Stimulated activated CD8-positive, alpha-beta memory T cell treated with anti-CD3 and anti-CD28 coated beads, Interleukin-15, amount 100 ng/mL, for 24 hours (primary cell): Measurements from ENCODE around the gene SLC7A10.

ENCODE experiments used
- DNase-seq: peaks from one replicate; pipeline ENCODE4 v3.0.0-alpha.2; 2020; ENCODE audit warnings: low read depth

SLC7A10 gene

DNA sequence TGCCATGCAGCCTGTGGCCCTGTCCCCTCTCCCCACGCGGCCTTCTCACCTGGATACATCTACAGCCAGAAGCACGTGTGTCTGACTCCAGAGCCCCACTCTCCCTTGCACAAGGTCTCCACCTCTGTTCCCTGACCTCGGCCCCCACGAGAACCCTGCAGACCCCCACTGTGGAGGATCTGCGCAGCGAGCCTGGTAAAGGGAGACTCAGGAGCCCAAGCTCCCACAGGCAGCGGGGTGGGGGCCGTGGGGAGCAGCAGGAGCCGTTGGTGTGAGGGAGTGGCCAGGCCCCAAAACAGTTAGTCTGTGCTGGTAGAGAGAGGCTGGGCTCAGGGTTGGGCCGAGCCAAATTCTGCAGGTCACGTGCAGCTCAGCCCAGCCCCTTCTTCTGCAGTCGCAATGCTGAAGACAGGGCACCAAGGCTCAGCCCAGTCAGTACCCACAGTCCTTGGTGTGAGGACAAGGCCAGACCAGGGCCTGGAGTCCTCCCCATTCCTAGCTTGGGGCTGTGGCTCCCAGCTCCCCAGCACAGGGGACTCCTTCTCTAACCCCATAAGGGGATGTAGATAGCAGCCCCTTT is 28.7 kb upstream of the SLC7A10 start:
- DNase-seq: no peak

DNA sequence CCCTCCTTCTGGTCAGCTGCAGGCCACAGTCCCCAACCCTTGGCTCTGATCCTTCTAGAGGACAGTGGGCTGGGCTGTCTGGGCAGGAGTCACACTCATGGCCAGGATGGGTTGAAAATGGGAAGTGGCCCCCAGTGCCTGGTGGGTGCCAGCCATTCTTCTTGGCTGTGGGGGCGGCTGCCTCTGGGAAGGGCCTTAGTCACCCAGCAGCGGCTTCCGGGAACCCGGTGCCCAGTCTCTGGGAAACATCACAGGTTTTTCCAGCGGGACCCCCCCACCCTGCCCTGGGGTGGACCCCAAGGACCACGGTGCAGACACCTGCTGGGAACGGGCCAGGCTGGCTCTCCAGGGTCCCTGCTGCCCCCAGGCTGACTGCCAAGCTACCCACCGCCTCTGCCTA is 27.3 kb upstream of the SLC7A10 start:
- no peak for DNase-seq

DNA sequence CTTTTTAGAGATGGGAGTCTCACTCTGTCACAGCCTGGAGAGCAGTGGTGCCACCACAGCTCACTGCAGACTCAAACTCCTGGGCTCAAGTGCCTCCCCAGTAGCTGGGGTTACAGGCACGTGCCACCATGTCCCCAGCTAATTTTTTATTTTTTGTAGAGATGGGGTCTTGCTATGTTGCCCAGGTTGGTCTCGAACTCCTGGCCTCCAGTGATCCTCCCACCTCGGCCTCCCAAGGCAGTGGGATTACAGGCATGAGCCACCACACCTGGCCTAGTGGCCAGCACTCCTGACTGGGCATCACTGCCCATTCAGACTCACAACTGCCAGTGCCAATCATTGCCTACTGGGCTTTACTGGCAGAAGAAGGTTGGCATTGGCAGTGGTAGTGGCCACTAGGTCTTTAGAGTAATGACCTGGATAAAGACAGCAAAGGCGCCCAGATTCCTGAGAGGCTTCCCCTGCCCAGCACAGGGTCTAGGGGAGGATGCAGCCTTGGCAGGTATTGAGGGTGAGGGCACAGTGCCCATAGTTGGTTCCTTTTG is 26.8 kb upstream of the SLC7A10 start:
- no peak for DNase-seq

DNA sequence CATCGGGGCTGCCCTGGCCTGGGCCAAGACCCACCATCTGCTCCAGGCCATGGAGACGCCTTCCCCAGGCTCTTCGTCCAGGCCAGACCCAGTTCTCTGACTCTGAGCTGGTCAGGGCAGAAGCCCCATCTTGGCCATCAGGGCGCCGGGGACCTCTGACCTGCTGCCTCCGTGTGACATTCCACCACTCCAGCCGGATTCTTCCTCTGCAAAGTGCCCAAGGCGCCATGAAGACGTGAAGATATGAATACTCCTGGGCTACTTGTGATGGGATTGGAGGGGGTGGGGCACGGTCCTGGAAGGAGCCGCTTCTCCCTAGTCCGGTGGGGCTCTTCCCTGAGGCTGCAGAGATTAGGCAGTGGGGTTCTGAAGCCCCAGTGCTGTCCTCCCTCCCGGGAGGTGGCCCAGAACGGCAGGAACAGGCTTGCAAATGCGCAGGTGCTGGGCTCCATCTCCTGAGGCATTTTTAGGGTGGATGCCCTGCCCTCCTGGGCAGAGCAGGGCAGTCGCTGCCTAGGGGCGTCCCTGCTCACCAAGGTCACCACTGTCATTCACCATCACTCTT is 26.0 kb upstream of the SLC7A10 start:
- DNase-seq: no peak

DNA sequence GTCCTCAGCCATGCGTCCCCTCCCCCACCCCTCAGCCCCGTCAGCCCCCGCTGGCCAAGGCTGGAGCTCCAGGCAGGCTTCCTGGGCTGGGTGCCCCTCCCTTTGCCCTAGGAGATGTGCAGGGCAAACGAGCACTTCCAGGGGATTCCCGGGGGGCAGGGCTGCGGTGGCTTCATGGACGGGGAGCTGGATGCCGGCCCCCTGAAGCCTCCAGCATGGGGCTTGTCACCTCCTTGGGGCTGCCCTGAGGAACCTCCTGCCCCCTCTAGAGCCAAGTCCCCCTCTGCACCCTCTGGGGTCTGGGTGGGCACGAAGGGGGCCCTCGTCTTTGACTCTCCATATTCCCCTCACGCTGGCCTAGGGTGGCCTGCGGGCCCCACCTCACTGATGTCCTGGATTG is 25.4 kb upstream of the SLC7A10 start:
- DNase-seq: no peak

GRCh38 chr19:33250500-33250899 is 24.9 kb upstream of the SLC7A10 start:
- DNase-seq: no peak

GRCh38 chr19:33249740-33250366 is 24.2 kb upstream of the SLC7A10 start:
- no peak for DNase-seq

DNA sequence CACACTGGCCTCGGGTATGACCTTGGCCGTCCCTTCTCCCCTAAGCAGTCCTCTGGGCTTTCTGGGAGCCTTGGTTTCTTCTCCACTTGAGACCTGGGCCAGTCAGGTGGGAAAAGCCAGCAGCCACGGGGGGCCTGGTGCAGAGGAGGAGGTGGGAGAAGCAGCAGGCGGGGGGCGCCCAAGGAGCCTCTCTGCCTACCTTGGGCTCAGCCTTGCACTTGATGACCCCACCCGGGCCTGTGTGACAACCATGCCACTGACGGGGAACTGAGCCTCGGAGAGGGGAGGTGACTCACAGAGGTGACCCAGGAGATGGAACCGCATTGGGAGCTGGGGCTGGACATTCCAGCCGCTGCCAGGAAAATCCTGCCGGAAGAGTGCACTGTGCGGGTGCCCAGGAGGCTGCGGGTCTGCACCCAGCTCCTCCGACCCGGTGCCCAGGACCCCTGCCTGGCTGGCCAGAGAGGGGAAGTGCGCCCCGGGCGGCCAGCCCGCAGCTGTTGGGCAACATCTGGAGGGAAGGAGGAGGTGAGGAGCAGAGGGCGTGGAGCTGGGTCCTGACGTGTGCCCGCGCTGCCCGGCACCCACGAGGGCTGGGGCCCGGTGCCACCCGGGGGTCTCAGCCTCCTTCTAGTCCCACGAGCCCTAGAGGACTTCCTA is 23.4 kb upstream of the SLC7A10 start:
- DNase-seq: no peak

DNA sequence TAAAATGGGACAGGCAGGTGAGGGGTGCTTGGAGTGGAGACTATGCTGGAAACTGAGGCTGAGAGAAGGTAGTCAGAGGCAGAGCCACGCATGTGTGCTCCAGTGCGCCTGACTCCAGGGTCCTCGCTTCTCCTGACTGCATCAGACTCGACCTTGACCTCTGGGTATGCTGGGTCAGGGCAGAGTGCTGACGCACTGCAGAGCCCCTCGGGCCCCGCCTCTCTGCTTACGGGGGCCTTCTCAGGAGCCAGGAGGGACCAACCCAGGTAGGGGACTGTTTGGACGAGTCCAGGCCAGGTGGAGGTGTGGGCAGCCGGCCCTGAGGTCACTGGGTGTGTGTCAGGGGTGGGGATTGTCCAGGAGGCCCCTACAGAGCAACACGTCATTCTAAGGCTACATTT is 22.9 kb upstream of the SLC7A10 start:
- DNase-seq: no peak

DNA sequence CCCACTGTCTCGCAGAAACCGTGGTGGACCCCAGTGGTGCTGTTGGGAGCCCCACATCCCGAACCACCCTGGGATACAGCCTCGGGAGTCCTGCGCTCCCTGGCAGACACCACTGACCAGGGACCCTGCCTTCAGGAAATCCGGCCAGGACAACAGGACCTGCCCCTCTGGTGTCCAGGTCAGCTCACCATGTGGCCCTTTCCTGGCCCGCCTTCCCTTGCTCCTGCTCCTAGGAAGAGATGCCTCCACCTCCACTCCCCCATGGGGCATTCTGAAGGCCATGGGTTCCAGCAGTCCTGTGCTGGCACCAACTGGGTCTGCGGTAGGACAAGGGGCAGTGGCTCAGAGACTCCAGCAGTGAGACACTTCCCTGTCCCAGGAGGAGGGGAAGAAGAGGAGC is 22.5 kb upstream of the SLC7A10 start:
- no peak for DNase-seq

- DNase-seq: no peak
Observed at GRCh38 chr19:33247441-33247819, 21.8 kb upstream of the SLC7A10 start.

GRCh38 chr19:33246709-33247440 is 21.2 kb upstream of the SLC7A10 start:
- no peak for DNase-seq

- DNase-seq: no peak
Observed at GRCh38 chr19:33245948-33246708, 20.5 kb upstream of the SLC7A10 start.

DNA sequence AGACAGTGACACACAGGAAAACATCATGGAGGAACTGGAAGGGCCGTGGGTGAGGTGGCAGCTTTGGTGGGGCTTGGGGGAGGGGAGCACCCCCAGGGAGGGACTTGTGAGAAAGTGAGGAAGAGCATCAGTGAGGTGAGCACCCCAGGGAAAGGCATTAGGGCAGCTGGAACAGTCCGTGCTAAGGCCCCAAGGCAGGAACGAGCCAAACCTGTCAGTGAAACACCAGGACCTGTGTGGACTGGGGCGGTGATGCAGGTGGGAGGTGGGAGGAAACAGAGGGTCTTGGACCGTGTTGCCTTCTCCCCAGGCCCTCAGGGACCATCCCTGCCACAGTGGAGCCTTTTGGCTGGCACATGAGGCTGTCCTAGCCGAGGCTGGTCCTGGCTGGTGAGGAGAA is 17.3 kb upstream of the SLC7A10 start:
- DNase-seq: no peak

- DNase-seq: no peak
Observed at GRCh38 chr19:33242131-33242530, 16.5 kb upstream of the SLC7A10 start.

DNA sequence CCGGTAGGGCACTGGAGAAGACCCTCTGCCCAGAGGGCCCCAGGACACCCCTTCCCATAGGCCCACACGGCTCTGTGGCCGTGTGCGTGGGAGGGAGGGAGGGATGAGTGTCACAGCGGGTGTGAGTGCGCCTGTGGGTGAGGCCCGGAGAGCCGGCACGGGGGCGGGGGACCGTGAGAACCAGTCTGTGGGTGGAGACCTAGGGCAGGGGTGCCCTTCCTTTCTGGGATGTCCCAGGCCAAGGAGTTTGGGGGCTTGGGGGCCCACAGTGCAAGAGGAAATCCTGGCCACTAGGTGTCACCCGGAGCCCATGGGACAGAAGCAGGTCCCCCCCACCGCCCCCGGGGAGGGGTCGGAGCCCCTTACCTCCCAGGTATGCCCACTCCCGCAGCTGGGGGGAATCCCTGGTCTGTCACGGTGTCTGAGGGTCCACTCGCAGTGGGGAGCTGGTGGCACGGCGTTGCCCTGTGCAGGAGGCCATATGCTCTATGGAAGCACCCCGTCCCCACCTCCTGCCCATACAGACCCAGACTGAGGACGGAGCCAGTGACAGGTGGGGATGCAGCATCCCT is 16.0 kb upstream of the SLC7A10 start:
- no peak for DNase-seq

- no peak for DNase-seq
Observed at GRCh38 chr19:33241091-33241529, 15.5 kb upstream of the SLC7A10 start.

DNA sequence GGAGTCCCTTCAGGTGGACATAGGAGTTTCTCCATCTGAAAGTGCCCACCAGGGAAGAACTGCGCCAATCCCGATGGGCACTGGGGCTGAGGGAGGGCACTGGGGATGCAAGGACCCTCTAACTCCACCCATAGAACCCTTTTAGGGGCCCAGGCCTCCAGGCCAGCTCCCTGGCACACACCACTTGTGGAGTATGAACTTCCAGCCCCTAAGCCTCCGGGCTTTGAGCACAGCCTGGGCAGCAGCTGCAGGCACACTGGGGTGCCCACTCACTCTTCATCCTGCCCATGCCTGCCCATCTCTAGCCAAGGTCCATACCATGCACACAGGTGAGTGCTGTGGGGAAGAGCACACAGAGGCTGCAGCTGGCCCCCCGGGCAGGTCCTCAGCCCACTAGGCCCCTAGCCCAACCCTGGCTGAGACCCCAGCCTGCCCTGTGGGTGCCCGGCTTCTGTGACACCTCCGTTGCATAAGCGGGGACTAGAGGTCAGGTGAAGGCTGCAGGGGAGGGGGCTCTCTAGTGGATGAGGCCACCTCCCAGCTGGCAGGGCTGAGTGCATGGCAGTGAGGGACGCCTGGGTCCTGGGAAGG is 14.6 kb upstream of the SLC7A10 start:
- DNase-seq: no peak

- no peak for DNase-seq
Observed at GRCh38 chr19:33239223-33239975, 13.7 kb upstream of the SLC7A10 start.

DNA sequence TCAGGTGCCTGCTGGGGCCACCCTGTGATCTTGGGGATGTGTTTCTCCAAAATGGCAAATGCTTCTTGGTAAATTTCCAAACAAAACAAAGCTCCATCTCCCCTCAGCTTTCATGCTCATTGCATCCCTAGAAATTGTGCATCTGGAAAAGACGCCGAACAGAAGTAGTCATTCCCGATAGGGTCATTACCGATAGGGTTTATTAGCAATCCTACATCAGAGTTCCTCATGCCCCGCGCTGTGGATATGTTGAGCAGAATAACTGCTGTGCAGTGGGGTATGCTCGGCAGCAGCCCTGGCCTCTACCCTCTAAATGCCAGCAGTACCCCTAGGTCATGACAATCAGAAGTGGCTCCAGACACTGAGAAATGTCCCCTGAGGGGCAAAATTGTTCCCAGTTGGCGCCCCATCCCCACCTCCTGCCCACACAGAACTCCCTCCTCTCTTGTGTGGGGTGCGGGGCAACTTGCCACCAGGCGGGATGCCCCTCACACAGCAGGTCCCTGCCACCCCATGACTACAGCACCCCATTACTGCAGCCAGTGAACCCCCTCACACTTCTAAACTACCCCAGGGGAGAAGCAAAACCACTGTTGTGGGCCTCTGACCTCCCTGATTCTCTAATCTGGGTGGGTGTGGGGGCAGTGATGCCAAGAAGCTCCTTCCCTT is 13.0 kb upstream of the SLC7A10 start:
- DNase-seq: no peak
